ENCODE data around the gene BMP8B.
A peak's percentile ranks its signal among the peaks of the same experiment; 100 is the strongest.

Gene BMP8B

GRCh38 chr1:39758556-39759435 is 29.9 kb downstream of the BMP8B start:
- no peak for DNase-seq (ENCODE audit: low spot score)

GRCh38 chr1:39757501-39757900 is 31.2 kb downstream of the BMP8B start:
- no peak for DNase-seq (ENCODE audit: low spot score)

GRCh38 chr1:39755965-39756659 is 32.6 kb downstream of the BMP8B start:
- DNase-seq (ENCODE audit: low spot score) = no peak

GRCh38 chr1:39754906-39755504 is 33.7 kb downstream of the BMP8B start:
- DNase-seq (ENCODE audit: low spot score) = no peak

- no peak for DNase-seq (ENCODE audit: low spot score)
These were observed 34.6 kb downstream of the BMP8B start for GRCh38 chr1:39754026-39754570.

GRCh38 chr1:39753132-39754025 is 35.3 kb downstream of the BMP8B start:
- no peak for DNase-seq (ENCODE audit: low spot score)

GRCh38 chr1:39752703-39753102 is 36.0 kb downstream of the BMP8B start:
- DNase-seq (ENCODE audit: low spot score) = no peak

- no peak for DNase-seq (ENCODE audit: low spot score)
These were observed 37.1 kb downstream of the BMP8B start for GRCh38 chr1:39751595-39751994.

- DNase-seq (ENCODE audit: low spot score) = no peak
These were observed 43.5 kb downstream of the BMP8B start for GRCh38 chr1:39745016-39745670.

GRCh38 chr1:39738622-39739366 is 49.9 kb downstream of the BMP8B start, which contains the start of gene PPIE:
TSS of gene PPIE (plus strand) at chr1:39738882. CDS start at chr1:39738901, 19 bp downstream.
- peak; percentile 47 for DNase-seq (ENCODE audit: low spot score)

GRCh38 chr1:39737546-39738169 is 51.0 kb downstream of the BMP8B start:
- DNase-seq (ENCODE audit: low spot score) = no peak

GRCh38 chr1:39735731-39736130 is 52.9 kb downstream of the BMP8B start:
- no peak for DNase-seq (ENCODE audit: low spot score)

- DNase-seq (ENCODE audit: low spot score) = no peak
These were observed 55.5 kb downstream of the BMP8B start for GRCh38 chr1:39733161-39733560.

GRCh38 chr1:39732730-39733129 is 55.9 kb downstream of the BMP8B start:
- DNase-seq (ENCODE audit: low spot score) = no peak

GRCh38 chr1:39729842-39730241 is 58.8 kb downstream of the BMP8B start:
- no peak for DNase-seq (ENCODE audit: low spot score)

- no peak for DNase-seq (ENCODE audit: low spot score)
These were observed 59.6 kb downstream of the BMP8B start for GRCh38 chr1:39729030-39729429.

- no peak for DNase-seq (ENCODE audit: low spot score)
These were observed 60.7 kb downstream of the BMP8B start for GRCh38 chr1:39727932-39728317.

GRCh38 chr1:39727221-39727931 is 61.3 kb downstream of the BMP8B start:
- no peak for DNase-seq (ENCODE audit: low spot score)

GRCh38 chr1:39726600-39726999 is 62.1 kb downstream of the BMP8B start:
- no peak for DNase-seq (ENCODE audit: low spot score)

Data from HuH-7.5 (cell line).